Type B pancreatic cell (in vitro differentiated cells): ENCODE measurements around the gene CENPV. TPM values are rescaled to one million over a fixed set of nuclear protein-coding genes. Genes with fewer than 3 reads are reported as not detected.
A peak's percentile ranks its signal among the peaks of the same experiment; 100 is the strongest.
"Not testable (repeated sequence)": the region's sequence is repeated elsewhere in the genome, so short reads cannot be mapped to it uniquely, and the experiment has no call there.

Source experiments
- DNase-seq: peaks from one replicate; pipeline ENCODE4 v3.0.0; 2021; ENCODE audit warnings: mixed read lengths; ENCODE audit not compliant: unreplicated experiment; ENCODE audit errors: extremely low spot score
- H3K27ac Mint-ChIP-seq: 2 replicates; pipeline ENCODE4 v1.8.0; 2021; ENCODE audit warnings: mild to moderate bottlenecking, mixed read lengths
- H3K27me3 Mint-ChIP-seq: 2 replicates; pipeline ENCODE4 v1.8.0; 2021; ENCODE audit warnings: mixed read lengths
- H3K36me3 Mint-ChIP-seq: 2 replicates; pipeline ENCODE4 v1.8.0; 2021; ENCODE audit warnings: mixed read lengths
- H3K4me1 Mint-ChIP-seq: one replicate; pipeline ENCODE4 v1.8.0; 2021; ENCODE audit warnings: mixed read lengths; ENCODE audit not compliant: unreplicated experiment
- H3K4me3 Mint-ChIP-seq: 2 replicates; pipeline ENCODE4 v1.8.0; 2021; ENCODE audit warnings: mild to moderate bottlenecking, mixed read lengths
- H3K9me3 Mint-ChIP-seq: 2 replicates; pipeline ENCODE4 v1.8.0; 2021; ENCODE audit warnings: mixed read lengths
- CTCF ChIP-seq: fragments of 200-600 bp; sonication (generic); conservative IDR thresholded peaks from 2 replicates; pipeline ENCODE4 v1.5.0; 2021; ENCODE audit warnings: antibody characterized with exemption, mild to moderate bottlenecking
- total RNA-seq: library from RNA; stranded (reverse); gene quantifications from 2 replicates; pipeline ENCODE4 v1.2.1, GENCODE V29; 2021; ENCODE audit warnings: low replicate concordance

The CENPV gene
- total RNA-seq, 1 donor from 2014 or later: 152 TPM

- TF ChIP-seq CTCF: no peak
- Mint-ChIP-seq H3K36me3 (peaks cover 5% of the 10 kb centered on the region), H3K27me3 (no peaks in the 10 kb centered on the region), H3K4me1 (peaks cover 9% of the 10 kb centered on the region), H3K27ac (peak overlapping the region; percentile 89), H3K9me3 (no peaks in the 10 kb centered on the region), H3K4me3 (peak overlapping the region; percentile 44)
- no peak for DNase-seq
Observed at GRCh38 chr17:16297367-16298139, 55.7 kb downstream of the CENPV start.

- H3K4me3 Mint-ChIP-seq: not testable (repeated sequence)
Observed at GRCh38 chr17:16296072-16296471, 57.2 kb downstream of the CENPV start.

GRCh38 chr17:16294560-16294959 lies 58.7 kb downstream of the CENPV start:
- no peak for TF ChIP-seq CTCF
- Mint-ChIP-seq H3K27me3 (no peaks in the 10 kb centered on the region), H3K4me1 (peaks cover 9% of the 10 kb centered on the region), H3K4me3 (no peak overlapping the region), H3K27ac (no peak overlapping the region), H3K36me3 (no peaks in the 10 kb centered on the region), H3K9me3 (no peaks in the 10 kb centered on the region)
- DNase-seq: no peak

More at GRCh38 chr17:16296072-16296471, 57.2 kb downstream of the CENPV start:
- not testable (repeated sequence) for DNase-seq, H3K27ac Mint-ChIP-seq, H3K4me1 Mint-ChIP-seq, H3K27me3 Mint-ChIP-seq, H3K9me3 Mint-ChIP-seq, H3K36me3 Mint-ChIP-seq

GRCh38 chr17:16293931-16294330 lies 59.3 kb downstream of the CENPV start:
- Mint-ChIP-seq H3K36me3 (no peaks in the 10 kb centered on the region), H3K4me1 (peaks cover 10% of the 10 kb centered on the region), H3K27me3 (no peaks in the 10 kb centered on the region), H3K27ac (no peak overlapping the region), H3K9me3 (no peaks in the 10 kb centered on the region), H3K4me3 (no peak overlapping the region)
- TF ChIP-seq CTCF: no peak
- DNase-seq: no peak

Other genes with a start within 250 kb of the CENPV start
- gene NCOR1, start 137.9 kb downstream of the CENPV start, total RNA-seq: 122 and 133 TPM in 2 replicates
- 26.5 and 29.7 TPM in 2 replicates for gene PIGL, start 136.3 kb downstream of the CENPV start, total RNA-seq
- 1,306 and 1,802 TPM in 2 replicates for gene UBB, start 27.6 kb upstream of the CENPV start, total RNA-seq
- 0.52 and 1.7 TPM in 2 replicates for gene TRPV2, start 62.1 kb upstream of the CENPV start, total RNA-seq
- 2.9 and 4.5 TPM in 2 replicates for gene LRRC75A, start 138.7 kb upstream of the CENPV start, total RNA-seq
- 7.6 and 14.3 TPM in 2 replicates for gene ZNF287, start 215.7 kb upstream of the CENPV start, total RNA-seq